Aorta (tissue), 5 donors: ENCODE data around the gene MAGT1. TPM values are rescaled to one million over a fixed set of nuclear protein-coding genes. Genes with fewer than 3 reads are reported as not detected.
"Not testable (repeated sequence)": the region's sequence is repeated elsewhere in the genome, so short reads cannot be mapped to it uniquely, and the experiment has no call there.

ENCODE experiments used
- ATAC-seq: fragments of 200-7000 bp; cut with Tn5 transposase; one replicate; pipeline ENCODE4 v1.9.1; 2022; ENCODE audit warnings: moderate library complexity; ENCODE audit not compliant: low FRiP score
- DNase-seq, 2 donors: peaks; one replicate each; pipeline ENCODE4 v3.0.0-alpha.2; 2020
- H3K27ac ChIP-seq, 2 donors: one replicate each; pipeline ENCODE4 v1.5.1; 2013; ENCODE audit warnings: low read length in 2 of 2, mild to moderate bottlenecking in 2 of 2, moderate library complexity in 2 of 2, control low read depth in 1 of 2, inconsistent platforms in 1 of 2, low read depth in 1 of 2
- H3K27me3 ChIP-seq, 2 donors: one replicate each; pipeline ENCODE4 v1.6.1; 2013; ENCODE audit warnings: control low read depth in 1 of 2, low read length in 1 of 2, mild to moderate bottlenecking in 1 of 2, moderate library complexity in 1 of 2; ENCODE audit not compliant: insufficient read depth in 2 of 2, control insufficient read depth in 1 of 2
- H3K36me3 ChIP-seq, 2 donors: one replicate each; pipeline ENCODE4 v1.6.1; 2013; ENCODE audit warnings: control low read depth in 1 of 2, low read length in 1 of 2, mild to moderate bottlenecking in 1 of 2; ENCODE audit not compliant: insufficient read depth in 2 of 2, control insufficient read depth in 1 of 2
- H3K4me1 ChIP-seq, 2 donors: one replicate each; pipeline ENCODE4 v1.6.1; 2013; ENCODE audit warnings: low read length in 2 of 2, control low read depth in 1 of 2, mild to moderate bottlenecking in 1 of 2, moderate library complexity in 1 of 2; ENCODE audit not compliant: insufficient read depth in 2 of 2, control insufficient read depth in 1 of 2
- H3K4me3 ChIP-seq, 2 donors: one replicate each; pipeline ENCODE4 v1.5.1; 2013; ENCODE audit warnings: low read length in 2 of 2, control low read depth in 1 of 2, mild to moderate bottlenecking in 1 of 2
- H3K9me3 ChIP-seq: one replicate; pipeline ENCODE4 v1.6.1; 2013; ENCODE audit warnings: mild to moderate bottlenecking, low read length; ENCODE audit not compliant: control insufficient read depth
- WGBS, 2 donors: extraction: QIAGEN DNeasy Blood & Tissue Kit; methylation state at CpG; one replicate each; pipeline ENCODE4 v1.1.7; 2013; 5-methylcytosine and 5-hydroxymethylcytosine counted together
- intact Hi-C, 2 donors: fragments of 100-400 bp; cut with DNase I; formaldehyde crosslinking; loops; one replicate each; pipeline versions ENCODE4 v1.14.2 to v1.15.0; 2022
- long read RNA-seq, 2 donors: library from polyadenylated mRNA; unstranded; transcript quantifications; one replicate each; pipeline ENCODE4 v2.0.0, GENCODE V29; 2020 to 2021
- polyA plus RNA-seq, 2 donors: library from polyadenylated mRNA; stranded (reverse); fragments of 200-250 nt; gene quantifications; one replicate each; pipeline ENCODE4 v1.2.3, GENCODE V29; 2013
- total RNA-seq, 2 donors: library from RNA; stranded (reverse); fragmentation: NEBNext Ultra II Directional; extraction: Animal tissue kit (Norgen Biotek cat#: 25700); gene quantifications; one replicate each; pipeline ENCODE4 v1.2.1, GENCODE V29; 2021
- donor health status: healthy with polysubstance abuse.
- donor health status: Bipolar disorder and iron deficiency.
- donor health status: DM: no; HTN: no; CAD: no.
- donor health status: DM: no; HTN: no; CAD: no.
- donor health status: DM: yes; HTN: yes; CAD: no.

The MAGT1 gene
- total RNA-seq (10 to 100 TPM; 51.8 to 54.6 TPM), polyA plus RNA-seq (10 to 100 TPM; 15.4 to 19.7 TPM)
- long read RNA-seq, donor 1, full-length matches to known transcripts = 8 of 29 reads
- long read RNA-seq, donor 1, partial matches to known transcripts = 2 of 29 reads
- long read RNA-seq, donor 1, other reads (novel, unspliced or antisense) = 19 of 29 reads
- long read RNA-seq, donor 2, full-length matches to known transcripts = 2 of 10 reads
- long read RNA-seq, donor 2, partial matches to known transcripts = 1 of 10 reads
- long read RNA-seq, donor 2, other reads (novel, unspliced or antisense) = 7 of 10 reads

DNA sequence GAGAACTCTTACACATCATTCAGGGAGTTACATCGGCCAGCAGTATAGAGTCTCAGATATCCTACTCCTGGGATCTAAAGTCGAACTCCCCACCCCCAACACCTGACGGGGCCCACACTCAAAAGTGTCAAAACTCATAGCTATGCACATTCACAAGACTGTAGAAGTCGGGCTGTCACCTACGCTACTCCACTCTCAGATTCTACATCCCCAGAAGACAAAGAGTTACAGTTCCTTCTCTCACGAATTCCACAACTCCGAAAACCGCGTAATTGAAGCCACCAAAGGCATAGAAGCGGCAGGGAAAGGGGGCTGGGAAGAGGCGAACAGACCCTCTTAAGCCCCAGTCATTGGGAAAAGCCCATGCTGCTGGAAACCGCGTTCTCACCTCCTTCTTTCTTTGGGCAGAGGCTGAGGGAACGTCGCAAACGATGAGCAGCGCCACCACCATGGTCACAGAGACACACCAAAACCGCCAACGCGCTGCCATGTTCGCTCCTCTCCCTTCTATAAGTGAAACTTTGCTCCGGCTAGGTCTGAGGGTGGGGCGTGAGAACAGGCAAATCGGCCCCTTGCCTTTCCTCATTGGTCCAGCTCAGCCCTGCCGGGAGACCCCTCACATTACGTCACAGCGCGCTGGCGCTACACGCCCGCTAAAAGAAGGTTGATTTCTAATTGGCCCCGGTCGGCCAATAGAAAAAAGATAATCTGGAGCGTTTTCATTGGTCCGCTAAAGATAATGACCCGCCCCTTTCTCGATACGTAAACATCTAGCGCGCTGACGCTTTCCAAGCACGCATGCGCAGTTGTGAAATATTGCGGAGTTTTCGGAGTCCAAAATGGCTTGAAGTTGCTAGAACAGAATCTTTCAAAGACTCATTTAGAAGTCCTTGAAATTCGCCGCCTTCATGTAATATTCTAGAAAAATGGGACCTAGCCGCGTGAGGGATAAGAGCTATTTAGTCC is at the start of gene MAGT1:
Gene MAGT1, minus strand, starts transcription at position 515 of the 966 bp plus-strand sequence. Its CDS starts 25 bp downstream, at position 490.
- Histone ChIP-seq H3K27ac (peak within 1 kb of the TSS in 1 of 2 donors; percentile 92), H3K27me3 (no peaks in the 10 kb centered on the region), H3K4me1 (no peaks in the 10 kb centered on the region), H3K36me3 (no peaks in the 10 kb centered on the region), H3K4me3 (peak within 1 kb of the TSS; percentile 61 to 67), H3K9me3 (no peaks in the 10 kb centered on the region)
- 0 to 34% methylated on average over 49 of the region's 49 CpGs for WGBS, 2 donors
- DNase-seq (peak; percentile 93 to 95), ATAC-seq (peak; percentile 95)
- intact Hi-C loops = loop anchor here in 1 of 2 donors (5.0 kb wide), 1 partner anchor 878 kb away; no protein-coding TSS in a partner anchor

DNA sequence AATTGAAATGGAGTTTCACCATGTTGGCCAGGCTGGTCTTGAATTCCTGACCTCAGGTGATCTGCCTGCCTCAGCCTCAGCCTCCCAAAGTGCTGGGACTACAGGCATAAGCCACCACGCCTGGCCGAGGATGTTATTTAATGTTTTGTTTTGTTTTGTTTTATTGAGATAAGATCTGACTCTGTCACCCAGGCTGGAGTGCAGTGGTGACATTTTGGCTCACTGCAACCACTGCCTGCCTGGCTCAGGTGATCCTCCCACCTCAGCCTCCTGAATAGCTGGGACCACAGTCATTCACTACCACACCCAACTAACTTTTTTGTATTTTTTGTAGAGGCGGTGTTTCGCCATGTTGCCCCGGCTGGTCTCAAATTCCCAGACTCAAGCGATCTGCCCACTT is 49.8 kb upstream of the MAGT1 start:
- H3K27ac ChIP-seq, H3K27me3 ChIP-seq, intact Hi-C loops, H3K9me3 ChIP-seq, DNase-seq, ATAC-seq, H3K36me3 ChIP-seq, H3K4me3 ChIP-seq, H3K4me1 ChIP-seq: not testable (repeated sequence)
- 90 to 98% methylated on average over 6 of the region's 6 CpGs for WGBS, 2 donors

DNA sequence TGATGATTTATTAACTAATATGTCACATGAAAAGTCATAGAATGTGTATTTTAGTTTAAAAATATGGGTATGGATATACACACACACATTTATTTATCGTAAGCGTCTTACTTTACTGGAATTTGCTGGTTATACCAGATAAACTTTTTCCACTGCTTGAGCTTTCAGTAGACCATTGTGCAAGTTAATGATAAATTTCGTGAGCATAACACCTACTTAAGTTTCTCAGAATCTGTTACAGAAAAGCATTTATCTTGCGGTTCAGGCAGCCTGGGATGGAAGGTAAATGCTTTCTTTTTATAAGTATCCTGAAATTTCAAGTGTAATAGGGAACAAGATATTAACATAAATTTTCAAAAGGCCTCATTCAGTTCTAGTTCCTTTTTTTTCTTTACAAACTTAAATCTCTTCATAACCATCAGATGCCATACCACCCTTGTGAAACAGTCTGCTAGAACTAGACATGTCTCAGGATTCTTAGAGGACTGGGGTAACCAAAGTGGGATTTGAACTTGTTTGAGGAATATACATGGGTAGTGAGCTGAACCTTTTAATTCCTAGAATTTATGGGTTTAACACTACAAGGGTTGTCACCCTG is 42.9 kb upstream of the MAGT1 start:
- DNase-seq (no peak), ATAC-seq (no peak)
- Histone ChIP-seq H3K27ac (no peak overlapping the region), H3K9me3 (no peaks in the 10 kb centered on the region), H3K4me3 (no peak overlapping the region), H3K27me3 (no peaks in the 10 kb centered on the region), H3K36me3 (no peaks in the 10 kb centered on the region), H3K4me1 (peaks cover 0 to 2% of the 10 kb centered on the region in 2 donors)
- WGBS, 2 donors = 82 to 96% methylated on average over 4 of the region's 4 CpGs
- intact Hi-C loops = no loop called here

DNA sequence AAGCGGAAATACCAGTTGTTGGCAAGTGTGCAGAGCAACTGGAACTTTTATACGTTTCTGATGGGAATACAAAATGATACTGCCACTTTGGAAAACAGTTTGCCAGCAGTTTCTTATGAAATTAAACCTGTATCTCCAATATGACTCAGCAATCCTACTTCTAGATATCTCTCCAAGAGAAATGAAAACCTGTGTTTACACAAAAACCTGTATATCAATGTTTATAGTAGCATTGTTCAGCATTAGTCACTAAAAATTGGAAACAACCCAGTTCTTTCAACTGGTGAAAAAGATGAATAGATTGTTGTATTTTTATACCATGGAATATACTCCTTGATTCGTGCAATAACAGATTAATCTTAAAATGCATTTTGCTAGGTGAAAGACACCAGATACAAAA is 42.1 kb upstream of the MAGT1 start:
- 15 to 16% methylated on average over 3 of the region's 3 CpGs for WGBS, 2 donors
- intact Hi-C loops = no loop called here
- Histone ChIP-seq H3K27ac (no peak overlapping the region), H3K27me3 (no peaks in the 10 kb centered on the region), H3K36me3 (no peaks in the 10 kb centered on the region), H3K4me1 (peaks cover 0 to 2% of the 10 kb centered on the region in 2 donors), H3K4me3 (no peak overlapping the region), H3K9me3 (no peaks in the 10 kb centered on the region)
- ATAC-seq (no peak), DNase-seq (no peak)

DNA sequence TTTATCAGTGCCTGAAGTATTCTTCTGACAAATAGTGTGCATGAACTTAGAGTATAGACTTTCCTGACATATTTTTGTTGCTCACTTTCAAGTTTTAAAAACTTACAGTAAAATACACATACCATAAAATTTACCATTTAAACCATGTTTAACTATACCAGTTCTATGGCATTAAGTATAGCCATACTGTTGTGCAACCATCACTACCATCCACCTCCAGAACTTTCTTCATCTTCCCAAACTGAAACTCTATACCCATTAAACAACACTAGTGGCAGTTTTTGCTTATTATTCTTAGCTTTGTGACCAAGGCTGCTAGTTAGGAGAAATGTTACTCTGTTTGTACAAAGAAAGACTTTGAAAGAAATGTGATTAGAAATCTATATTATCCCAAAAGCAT is 41.1 kb upstream of the MAGT1 start:
- intact Hi-C loops = no loop called here
- H3K27ac ChIP-seq = no peak overlapping the region

DNA sequence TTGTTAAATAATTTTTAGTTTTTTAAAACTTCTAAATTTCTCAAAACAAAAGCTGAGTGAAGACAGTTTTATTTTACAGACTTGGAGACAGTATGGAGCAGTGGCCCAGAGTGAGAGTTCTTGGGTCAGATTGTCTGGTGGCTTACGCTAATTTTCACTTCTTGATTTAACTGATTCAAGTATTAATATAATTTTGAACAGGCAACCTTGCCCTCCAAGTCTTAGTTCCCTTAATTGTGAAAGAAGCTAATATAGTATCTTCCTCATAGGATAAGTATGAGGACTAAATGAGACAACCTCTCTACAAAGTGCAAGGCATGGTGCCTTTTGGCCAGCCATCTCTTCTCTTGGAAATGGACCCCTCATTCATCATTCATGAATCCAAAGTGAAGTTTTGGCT is 40.7 kb upstream of the MAGT1 start:
- WGBS, 2 donors = 53 to 76% methylated on average over 1 of the region's 1 CpG

More for the DNA sequence above, 41.1 kb upstream of the MAGT1 start:
- no peaks in the 10 kb centered on the region for H3K9me3 ChIP-seq
- H3K4me1 ChIP-seq = peaks cover 0 to 2% of the 10 kb centered on the region in 2 donors
- no peak overlapping the region for H3K4me3 ChIP-seq
- no peak for DNase-seq
- ATAC-seq = no peak
- H3K36me3 ChIP-seq = no peaks in the 10 kb centered on the region
- H3K27me3 ChIP-seq = no peaks in the 10 kb centered on the region

DNA sequence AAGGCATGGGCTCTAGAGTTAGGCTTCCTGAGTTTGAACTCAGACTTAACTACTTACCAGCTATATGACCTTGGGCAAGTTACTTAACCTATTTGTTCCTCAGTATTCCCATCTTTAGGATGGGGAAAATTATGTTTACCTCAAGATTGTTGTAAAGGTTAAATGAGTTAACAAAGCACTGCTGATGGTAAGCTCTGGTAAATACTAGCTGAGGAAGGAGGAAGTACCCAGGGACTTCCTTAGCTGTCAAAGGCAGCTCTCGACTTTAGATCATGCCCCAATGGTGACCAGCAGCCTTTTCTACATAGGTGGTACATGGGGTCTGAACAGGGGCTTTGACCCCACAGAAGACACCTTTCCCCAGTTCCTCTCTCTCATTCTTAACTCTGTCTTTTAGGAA is 35.3 kb upstream of the MAGT1 start:
- DNase-seq = no peak
- WGBS, 2 donors = 76 to 86% methylated on average over 1 of the region's 1 CpG
- intact Hi-C loops = no loop called here

More for the DNA sequence above, 40.7 kb upstream of the MAGT1 start:
- Histone ChIP-seq H3K4me1 (peaks cover 0 to 2% of the 10 kb centered on the region in 2 donors), H3K27ac (no peak overlapping the region), H3K36me3 (no peaks in the 10 kb centered on the region), H3K9me3 (no peaks in the 10 kb centered on the region), H3K27me3 (no peaks in the 10 kb centered on the region), H3K4me3 (no peak overlapping the region)
- no peak for ATAC-seq
- DNase-seq = no peak
- intact Hi-C loops = no loop called here

DNA sequence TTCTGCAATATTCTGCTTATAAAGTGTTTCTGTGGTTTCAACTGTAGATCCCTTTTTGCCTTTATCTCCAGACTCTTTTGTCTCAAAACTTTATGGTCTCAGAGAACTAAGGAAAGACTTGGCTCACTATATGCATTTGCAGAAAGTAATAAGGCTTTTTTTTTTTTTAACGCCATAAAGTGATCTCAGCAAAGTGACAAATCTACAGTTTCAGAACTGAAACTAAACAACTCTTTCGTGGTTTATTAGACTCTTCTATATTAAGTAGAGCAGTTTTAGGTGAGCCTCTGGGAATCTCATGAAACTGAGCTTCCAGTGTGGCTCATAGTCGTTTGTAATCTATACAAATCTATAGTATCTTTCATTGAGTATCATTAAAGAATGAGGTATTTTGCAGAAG is 30.5 kb upstream of the MAGT1 start:
- H3K4me3 ChIP-seq = no peak overlapping the region
- intact Hi-C loops = no loop called here

More for the DNA sequence above, 35.3 kb upstream of the MAGT1 start:
- Histone ChIP-seq H3K27me3 (no peaks in the 10 kb centered on the region), H3K36me3 (no peaks in the 10 kb centered on the region), H3K4me1 (no peaks in the 10 kb centered on the region), H3K9me3 (no peaks in the 10 kb centered on the region), H3K27ac (no peak overlapping the region), H3K4me3 (no peak overlapping the region)
- ATAC-seq = no peak

More for the DNA sequence above, 30.5 kb upstream of the MAGT1 start:
- WGBS, 2 donors = 16 to 19% methylated on average over 3 of the region's 3 CpGs
- Histone ChIP-seq H3K27ac (no peak overlapping the region), H3K36me3 (no peaks in the 10 kb centered on the region), H3K27me3 (no peaks in the 10 kb centered on the region), H3K4me1 (no peaks in the 10 kb centered on the region), H3K9me3 (no peaks in the 10 kb centered on the region)
- ATAC-seq (no peak), DNase-seq (no peak)
